ENCODE data around the gene SULT1C2.

Gene SULT1C2

DNA sequence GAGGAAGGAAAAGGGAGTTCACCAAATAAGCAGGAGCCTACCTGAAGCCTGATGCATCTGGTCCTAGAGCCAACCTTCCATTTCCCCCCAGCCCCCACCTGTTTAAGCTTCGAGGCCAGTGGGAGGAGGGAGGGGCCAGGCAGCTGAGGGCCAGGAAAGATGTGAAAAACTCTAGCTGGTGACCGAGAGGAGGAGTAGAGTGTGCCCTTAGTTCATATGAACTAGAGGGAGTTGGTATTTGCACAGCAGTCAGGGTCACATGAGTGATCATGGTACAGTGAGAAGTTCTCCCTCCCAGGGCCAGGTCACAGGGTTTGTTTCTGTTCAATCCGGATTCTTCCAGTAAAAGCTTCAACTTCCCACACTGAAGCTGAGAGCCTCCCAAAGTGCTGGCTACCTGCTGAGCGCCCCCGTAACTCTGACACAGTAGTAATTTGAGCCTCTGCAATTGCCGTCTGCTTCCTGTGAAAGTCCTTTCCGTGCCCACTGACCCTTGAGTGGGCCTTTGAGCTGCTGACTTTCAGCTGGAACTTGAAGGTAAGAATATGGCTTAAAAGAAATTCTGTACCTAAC is at the start of gene SULT1C2:
Gene SULT1C2, plus strand, starts transcription at position 362 of the 573 bp plus-strand sequence. CDS start 4,773 bp downstream, outside the sequence.
- H3K4me3 ChIP-seq (ENCODE audit: low read depth, low read length): no peak within 1 kb of the TSS
- DNase-seq (ENCODE audit: low read depth): peak; percentile 100
- TF ChIP-seq CTCF (conservative IDR thresholded peaks at IDR 0.05; ENCODE audit: low read depth, low read length): peak; percentile 21

GRCh38 chr2:108239786-108240185 is 48.9 kb upstream of the SULT1C2 start, which contains the start of gene SULT1C3:
Gene SULT1C3 (plus strand): TSS chr2:108239968. CDS start chr2:108247195, 7,227 bp downstream.
- no peak within 1 kb of the TSS for H3K4me3 ChIP-seq (ENCODE audit: low read depth, low read length)
- TF ChIP-seq CTCF (conservative IDR thresholded peaks at IDR 0.05; ENCODE audit: low read depth, low read length): no peak
- DNase-seq (ENCODE audit: low read depth): no peak

GRCh38 chr2:108240966-108241365 is 47.7 kb upstream of the SULT1C2 start:
- TF ChIP-seq CTCF (conservative IDR thresholded peaks at IDR 0.05; ENCODE audit: low read depth, low read length): no peak
- H3K4me3 ChIP-seq (ENCODE audit: low read depth, low read length): no peak overlapping the region
- no peak for DNase-seq (ENCODE audit: low read depth)

GRCh38 chr2:108243566-108243965 is 45.1 kb upstream of the SULT1C2 start:
- no peak overlapping the region for H3K4me3 ChIP-seq (ENCODE audit: low read depth, low read length)
- peak; percentile 64 for DNase-seq (ENCODE audit: low read depth)
- TF ChIP-seq CTCF (conservative IDR thresholded peaks at IDR 0.05; ENCODE audit: low read depth, low read length): no peak

DNA sequence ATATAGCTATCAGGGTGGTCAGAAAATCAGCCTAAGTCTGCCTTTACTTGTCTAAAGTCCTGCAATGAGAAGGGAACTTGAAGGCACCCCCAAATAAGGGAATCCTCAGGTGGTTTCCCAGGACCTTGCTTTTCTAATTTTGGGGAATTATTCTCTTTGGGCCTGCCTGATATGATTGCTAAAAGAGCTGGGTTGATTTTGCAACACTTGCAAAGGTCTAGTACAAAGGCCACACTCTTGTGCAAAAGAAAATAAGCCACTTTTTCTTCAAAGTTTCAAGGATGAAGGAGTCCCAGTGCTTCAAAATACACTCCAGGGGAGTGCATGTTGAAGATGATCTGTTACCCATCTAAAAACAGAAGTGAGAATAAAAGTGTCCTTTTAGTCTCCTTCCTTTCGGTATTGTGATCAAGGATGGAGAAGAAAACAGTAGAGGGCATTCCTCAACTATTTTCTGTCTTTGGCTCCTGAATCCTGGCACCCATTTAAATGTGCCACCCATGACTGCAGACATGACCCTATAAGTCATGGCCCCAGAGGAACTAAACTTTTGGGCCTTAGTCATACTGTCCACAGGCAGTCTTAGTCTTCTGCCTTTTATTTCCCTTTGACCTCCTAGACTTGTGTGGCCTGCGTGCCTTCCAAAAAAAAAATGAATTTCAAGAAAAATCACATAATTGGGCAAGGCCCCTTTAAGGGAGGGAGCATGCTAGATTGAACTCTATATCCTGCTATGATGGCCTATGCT is 43.9 kb upstream of the SULT1C2 start:
- no peak for TF ChIP-seq CTCF (conservative IDR thresholded peaks at IDR 0.05; ENCODE audit: low read depth, low read length)
- no peak overlapping the region for H3K4me3 ChIP-seq (ENCODE audit: low read depth, low read length)
- DNase-seq (ENCODE audit: low read depth): peak; percentile 41

- no peak overlapping the region for H3K4me3 ChIP-seq (ENCODE audit: low read depth, low read length)
- no peak for TF ChIP-seq CTCF (conservative IDR thresholded peaks at IDR 0.05; ENCODE audit: low read depth, low read length)
- peak; percentile 50 for DNase-seq (ENCODE audit: low read depth)
These were observed 35.6 kb upstream of the SULT1C2 start for GRCh38 chr2:108253106-108253505.
